ENCODE measurements around the gene AFAP1L1.
"Not testable (repeated sequence)": the region's sequence is repeated elsewhere in the genome, so short reads cannot be mapped to it uniquely, and the experiment has no call there.

AFAP1L1 gene

DNA sequence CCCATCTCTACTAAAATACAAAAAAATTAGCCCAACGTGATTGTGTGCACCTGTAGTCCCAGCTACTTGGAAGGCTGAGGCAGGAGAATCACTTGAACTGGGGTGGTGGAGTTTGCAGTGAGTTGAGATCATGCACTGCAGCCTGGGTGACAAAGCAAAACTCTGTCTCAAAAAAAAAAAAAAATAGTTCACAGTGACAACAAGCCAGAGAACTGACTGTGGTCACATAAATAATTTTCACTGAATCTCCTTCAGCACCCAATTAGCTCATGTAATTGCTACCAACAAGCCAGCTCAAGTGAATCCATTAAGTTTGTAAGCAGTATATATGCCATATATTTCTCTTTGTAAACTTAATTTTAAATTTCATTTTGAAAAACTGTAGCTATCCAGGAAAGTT is 14.5 kb upstream of the AFAP1L1 start:
- DNase-seq: no peak
- in situ Hi-C loops (cut with HindIII; ENCODE audit: low pct_ligation_motif_present, low pct_unique_long_range_greater_than_20kb, low sequenced_read_pairs): loop anchor here (25.0 kb wide), 1 partner anchor 120 kb away; the partner anchor contains the start of gene ABLIM3

DNA sequence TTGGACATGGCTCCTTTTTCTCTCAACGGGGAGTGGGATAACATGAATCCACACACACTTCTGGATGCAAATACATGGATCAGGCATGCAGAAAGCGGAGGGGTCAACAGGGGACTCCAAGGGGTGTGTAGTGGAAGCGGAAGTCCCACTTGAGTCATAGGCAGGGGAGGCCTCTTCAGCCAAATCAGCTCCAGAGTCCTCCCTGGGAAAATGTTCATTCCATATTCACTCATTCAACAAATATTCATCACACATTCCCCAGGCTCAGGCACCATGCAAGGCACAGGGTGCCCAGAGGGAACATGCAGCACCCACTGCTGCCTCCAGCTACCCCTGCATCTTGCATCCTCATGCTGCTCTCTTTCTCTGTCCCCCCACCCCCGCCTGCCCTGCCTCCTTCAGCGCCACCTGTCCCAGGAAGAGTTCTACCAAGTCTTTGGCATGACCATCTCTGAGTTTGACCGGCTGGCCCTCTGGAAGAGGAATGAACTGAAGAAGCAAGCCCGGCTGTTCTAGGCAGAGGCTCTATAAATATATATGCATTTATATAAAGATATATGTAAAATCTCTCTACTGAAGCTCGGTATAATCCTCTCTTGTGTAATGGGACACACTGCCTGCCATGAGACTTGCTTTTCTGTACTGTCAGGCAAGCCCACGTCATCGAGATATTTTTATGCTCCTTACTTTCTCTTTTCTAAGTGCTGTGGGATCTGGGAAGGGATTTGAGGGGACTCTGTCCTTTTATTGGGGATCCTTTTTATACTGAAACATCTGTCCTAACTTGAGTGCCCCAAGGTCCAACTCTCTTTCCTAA is 13.6 kb upstream of the AFAP1L1 start:
- in situ Hi-C loops (cut with HindIII; ENCODE audit: low pct_ligation_motif_present, low pct_unique_long_range_greater_than_20kb, low sequenced_read_pairs): loop anchor here (25.0 kb wide), 1 partner anchor 121 kb away; the partner anchor contains the start of gene ABLIM3
- DNase-seq: peak; percentile 92

DNA sequence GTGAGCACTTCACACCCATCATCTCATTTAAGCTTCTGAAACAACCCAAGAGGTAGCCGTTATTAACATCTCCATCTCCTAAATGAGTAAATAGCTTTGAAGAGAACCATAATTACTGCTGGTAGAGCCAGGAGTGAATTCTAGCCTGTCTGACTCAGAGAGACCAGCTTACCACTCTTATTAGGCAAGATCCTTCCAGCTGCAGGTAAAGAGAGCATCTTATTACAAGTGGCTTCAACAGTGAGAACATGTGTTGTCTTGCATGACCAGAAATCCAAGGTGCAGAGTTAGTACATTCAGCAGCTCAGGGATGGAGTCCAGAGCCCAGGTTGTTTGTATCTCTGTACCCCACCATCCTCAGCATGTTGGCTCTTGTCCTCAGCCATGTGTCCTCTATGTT is 10.9 kb upstream of the AFAP1L1 start:
- in situ Hi-C loops (cut with HindIII; ENCODE audit: low pct_ligation_motif_present, low pct_unique_long_range_greater_than_20kb, low sequenced_read_pairs): loop anchor here (25.0 kb wide), 1 partner anchor 123 kb away; the partner anchor contains the start of gene ABLIM3
- DNase-seq: no peak

DNA sequence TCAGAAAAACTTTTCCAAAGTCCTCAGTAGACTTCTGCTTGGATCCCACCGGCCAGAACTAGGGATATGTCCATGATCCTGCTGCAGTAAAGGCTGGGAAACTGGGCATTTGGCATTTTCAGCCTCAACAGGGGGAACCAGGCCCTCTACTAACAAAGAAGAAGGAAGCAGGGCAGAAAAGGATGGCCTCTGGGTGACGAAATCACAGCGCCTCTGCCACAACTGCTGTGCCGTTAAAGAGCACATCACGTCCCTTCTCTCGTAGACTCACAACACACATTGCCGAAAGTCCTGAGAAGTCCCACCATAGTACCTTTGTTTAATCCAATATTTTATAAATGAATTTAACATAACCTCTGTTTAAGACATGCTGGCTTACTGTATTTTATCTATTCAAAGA is 10.4 kb upstream of the AFAP1L1 start:
- in situ Hi-C loops (cut with HindIII; ENCODE audit: low pct_ligation_motif_present, low pct_unique_long_range_greater_than_20kb, low sequenced_read_pairs): loop anchor here (25.0 kb wide), 1 partner anchor 124 kb away; the partner anchor contains the start of gene ABLIM3

DNA sequence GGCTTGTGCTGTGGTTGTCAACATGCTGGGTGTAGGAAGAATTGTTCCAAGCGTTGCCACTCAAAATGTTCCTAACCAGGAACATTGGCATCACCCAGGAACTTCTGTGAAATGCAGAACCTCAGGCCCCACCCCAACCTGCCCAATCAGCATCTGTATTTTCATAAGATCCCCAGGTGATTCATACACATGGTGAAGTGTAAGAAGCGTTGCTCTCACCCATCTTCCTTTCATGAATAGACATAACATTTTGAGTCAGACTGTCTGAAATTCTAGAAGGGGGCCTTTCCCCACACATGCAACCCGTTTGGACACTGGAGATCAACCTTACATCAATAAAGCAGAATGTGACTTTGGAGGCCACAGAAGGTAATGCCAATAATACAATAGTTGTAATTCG is 9.3 kb upstream of the AFAP1L1 start:
- no peak for DNase-seq

More for the DNA sequence above, 10.4 kb upstream of the AFAP1L1 start:
- DNase-seq: no peak

DNA sequence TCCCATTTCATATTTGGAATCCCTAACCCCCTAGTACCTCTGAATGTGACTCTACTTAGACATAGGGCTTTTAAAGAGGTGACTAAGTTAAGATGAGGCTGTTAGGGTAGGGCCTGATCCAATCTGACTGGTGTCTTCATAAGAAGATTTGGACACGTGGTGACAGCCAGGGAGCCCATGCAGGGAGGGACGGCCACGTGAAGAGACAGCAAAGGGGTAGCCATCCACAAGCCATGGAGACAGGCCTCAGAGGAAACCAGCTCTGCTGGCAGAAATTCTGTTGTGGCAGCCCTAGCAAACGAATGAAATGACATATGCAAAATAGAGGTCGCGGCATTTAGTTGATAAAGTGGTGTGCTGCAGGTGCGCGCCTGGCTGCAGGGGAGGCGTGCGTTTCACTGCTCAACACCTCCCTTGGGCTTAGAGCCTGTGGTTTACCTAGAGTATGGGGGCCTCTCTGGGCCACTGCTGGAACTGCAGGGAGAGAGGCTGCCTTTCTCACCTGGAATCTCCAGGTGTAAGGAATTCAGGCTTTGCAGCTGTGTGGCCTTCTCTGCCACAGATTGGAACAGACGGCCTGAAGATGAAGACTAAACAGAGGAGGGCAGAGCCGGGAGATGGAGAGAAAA is 7.1 kb upstream of the AFAP1L1 start:
- in situ Hi-C loops (cut with HindIII; ENCODE audit: low pct_ligation_motif_present, low pct_unique_long_range_greater_than_20kb, low sequenced_read_pairs): loop anchor here (25.0 kb wide), 1 partner anchor 127 kb away; the partner anchor contains the start of gene ABLIM3
- DNase-seq: peak; percentile 20

More for the DNA sequence above, 9.3 kb upstream of the AFAP1L1 start:
- in situ Hi-C loops (cut with HindIII; ENCODE audit: low pct_ligation_motif_present, low pct_unique_long_range_greater_than_20kb, low sequenced_read_pairs): loop anchor here (25.0 kb wide), 1 partner anchor 125 kb away; the partner anchor contains the start of gene ABLIM3

DNA sequence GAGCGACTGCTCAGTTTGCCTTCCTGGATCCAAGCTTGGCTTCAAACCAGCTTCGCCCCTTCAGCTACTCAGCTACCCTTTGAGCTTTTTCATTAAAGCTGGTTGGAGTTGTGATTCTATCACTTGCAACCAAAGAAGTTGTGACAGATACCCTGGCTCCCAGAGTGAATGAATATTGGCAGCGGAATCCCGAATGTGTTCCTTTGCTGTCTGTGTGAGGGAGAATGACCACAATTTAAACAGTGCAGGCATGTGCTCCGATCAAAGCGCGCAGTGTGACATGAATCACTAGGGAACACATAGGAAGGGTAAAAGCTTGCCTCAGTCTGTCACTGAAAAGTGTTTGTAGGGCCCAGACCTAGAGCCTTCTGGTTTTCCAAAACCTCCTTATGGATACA is 6.6 kb upstream of the AFAP1L1 start:
- in situ Hi-C loops (cut with HindIII; ENCODE audit: low pct_ligation_motif_present, low pct_unique_long_range_greater_than_20kb, low sequenced_read_pairs): loop anchor here (25.0 kb wide), 1 partner anchor 128 kb away; the partner anchor contains the start of gene ABLIM3
- no peak for DNase-seq

DNA sequence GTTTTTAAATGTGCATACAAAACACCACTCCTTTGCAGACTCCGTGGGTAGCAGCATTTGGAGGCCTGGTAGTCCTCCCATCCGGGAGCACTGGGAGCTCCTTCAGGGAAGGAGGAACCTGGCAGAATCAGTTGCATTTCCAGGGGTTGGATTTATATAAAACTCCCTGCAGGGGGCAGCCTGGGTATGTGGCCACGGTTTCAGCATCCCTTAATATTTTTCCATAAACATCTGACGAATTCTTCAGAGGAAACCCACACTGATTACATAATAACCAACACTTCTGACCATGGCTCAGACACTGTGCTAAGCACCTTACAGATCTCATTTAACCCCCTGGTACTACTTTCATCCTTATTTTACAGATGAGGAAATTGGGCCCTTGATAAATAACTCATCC is 6.1 kb upstream of the AFAP1L1 start:
- in situ Hi-C loops (cut with HindIII; ENCODE audit: low pct_ligation_motif_present, low pct_unique_long_range_greater_than_20kb, low sequenced_read_pairs): loop anchor here (25.0 kb wide), 1 partner anchor 128 kb away; the partner anchor contains the start of gene ABLIM3

DNA sequence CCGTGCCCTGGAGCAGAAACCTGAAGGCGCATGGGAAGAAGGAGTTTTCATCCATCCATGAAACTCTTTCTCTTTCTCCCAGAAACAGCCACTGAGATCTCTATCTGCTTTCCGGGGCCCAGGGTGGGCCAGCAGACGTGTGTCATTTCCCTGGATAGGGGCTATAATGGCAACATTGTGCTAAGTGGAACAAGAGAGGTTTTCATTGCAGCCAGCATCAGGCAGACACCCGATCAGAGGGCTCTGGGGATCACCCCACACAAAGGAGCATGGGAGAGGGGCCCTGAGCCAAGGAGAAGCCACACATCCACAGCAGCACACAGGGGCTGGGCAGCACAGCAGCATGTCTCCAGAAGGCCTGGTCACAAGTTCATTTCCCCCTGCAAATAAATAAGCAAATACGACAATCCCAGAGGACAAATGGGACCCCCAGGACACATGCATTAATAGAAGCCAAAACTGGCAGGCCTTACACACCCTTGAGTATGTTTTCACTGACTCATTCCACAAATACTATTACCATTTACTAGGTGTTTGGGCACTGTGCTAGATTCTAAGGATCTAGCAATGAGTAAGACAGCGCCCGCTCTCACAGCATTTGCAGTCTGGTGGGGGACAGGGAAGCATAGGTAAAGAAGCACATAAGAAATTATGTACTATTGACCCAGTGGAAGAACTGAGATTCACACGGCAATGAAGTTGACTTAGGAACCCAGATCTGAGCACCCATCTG is 4.3 kb upstream of the AFAP1L1 start:
- in situ Hi-C loops (cut with HindIII; ENCODE audit: low pct_ligation_motif_present, low pct_unique_long_range_greater_than_20kb, low sequenced_read_pairs): loop anchor here (25.0 kb wide), 1 partner anchor 130 kb away; the partner anchor contains the start of gene ABLIM3
- no peak for DNase-seq

More for the DNA sequence above, 6.1 kb upstream of the AFAP1L1 start:
- peak; percentile 37 for DNase-seq

DNA sequence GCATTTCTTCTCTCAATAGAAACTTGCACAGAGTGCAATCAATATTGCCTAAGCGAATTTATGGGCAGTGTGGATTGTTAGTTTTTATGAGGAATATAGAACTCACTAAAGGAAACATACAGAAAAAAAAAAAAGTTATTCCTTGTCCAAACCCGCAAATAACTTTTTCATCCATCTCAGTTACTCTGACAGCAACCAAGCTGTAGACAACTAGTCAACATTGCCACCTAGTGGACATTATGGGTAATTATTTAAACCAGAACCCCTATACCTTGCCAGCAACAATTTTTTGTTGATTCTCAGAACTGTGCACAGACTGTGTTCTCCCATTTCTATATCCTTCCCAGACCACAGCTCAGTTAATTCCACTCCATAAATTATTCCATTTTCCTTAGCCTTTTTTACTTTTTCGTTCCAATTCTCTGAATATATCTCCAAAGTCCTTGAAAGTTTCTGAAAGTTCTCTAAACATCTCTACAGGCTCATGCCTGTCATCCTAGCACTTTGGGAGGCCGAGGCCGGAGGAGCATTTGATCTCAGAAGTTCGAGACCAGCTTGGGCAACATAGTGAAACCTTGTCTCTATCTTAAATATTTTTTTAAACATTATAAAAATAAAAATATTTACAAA is 2.6 kb upstream of the AFAP1L1 start:
- peak; percentile 68 for DNase-seq
- in situ Hi-C loops (cut with HindIII; ENCODE audit: low pct_ligation_motif_present, low pct_unique_long_range_greater_than_20kb, low sequenced_read_pairs): loop anchor here (25.0 kb wide), 1 partner anchor 132 kb away; the partner anchor contains the start of gene ABLIM3

DNA sequence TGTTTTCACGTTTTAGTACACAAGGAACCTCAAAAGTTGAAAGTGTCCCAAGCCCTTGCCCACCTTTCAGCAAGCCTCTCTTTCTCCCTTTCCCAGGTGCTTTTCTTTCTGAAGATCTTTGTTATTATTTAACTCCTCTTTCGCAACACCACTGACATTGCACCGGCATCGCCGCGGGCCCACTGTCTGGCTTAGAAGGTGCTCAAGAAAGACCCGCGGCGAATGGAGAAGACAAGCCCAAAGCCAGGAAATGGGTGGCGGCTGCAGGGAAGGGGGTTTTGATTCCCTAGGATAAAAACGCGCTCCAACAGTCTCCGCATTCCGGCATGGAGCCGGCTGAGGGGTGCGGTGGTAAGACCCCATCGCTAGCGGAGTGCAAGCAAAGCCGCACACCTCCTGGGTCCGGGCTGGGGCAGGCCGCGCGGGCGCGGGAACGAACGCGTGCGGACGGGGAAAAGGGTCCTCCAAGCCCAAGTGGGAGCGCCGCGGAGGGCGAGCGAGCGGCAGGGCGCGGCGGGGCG is 404 bp upstream of the AFAP1L1 start:
- in situ Hi-C loops (cut with HindIII; ENCODE audit: low pct_ligation_motif_present, low pct_unique_long_range_greater_than_20kb, low sequenced_read_pairs): loop anchor here (25.0 kb wide), 1 partner anchor 134 kb away; the partner anchor contains the start of gene ABLIM3
- peak; percentile 51 for DNase-seq

DNA sequence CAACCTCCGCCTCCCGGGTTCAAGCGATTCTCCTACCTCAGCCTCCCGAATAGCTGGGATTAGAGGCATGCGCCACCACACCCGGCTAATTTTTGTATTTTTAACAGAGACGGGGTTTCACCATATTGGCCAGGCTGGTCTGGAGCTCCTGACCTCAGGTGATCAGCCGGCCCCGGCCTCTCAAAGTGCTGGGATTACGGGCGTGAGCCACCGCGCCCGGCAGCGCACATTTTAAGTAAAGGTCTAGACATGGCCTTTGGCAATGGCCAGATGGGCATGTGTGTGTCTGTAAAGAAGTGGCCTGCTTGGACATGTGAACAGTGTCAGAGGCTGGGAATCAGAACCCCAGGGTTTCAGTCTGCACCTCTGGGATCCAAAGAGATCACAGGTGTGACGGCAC is 1.1 kb downstream of the AFAP1L1 start:
- in situ Hi-C loops (cut with HindIII; ENCODE audit: low pct_ligation_motif_present, low pct_unique_long_range_greater_than_20kb, low sequenced_read_pairs): loop anchor here (25.0 kb wide), 1 partner anchor 135 kb away; the partner anchor contains the start of gene ABLIM3
- not testable (repeated sequence) for DNase-seq

DNA sequence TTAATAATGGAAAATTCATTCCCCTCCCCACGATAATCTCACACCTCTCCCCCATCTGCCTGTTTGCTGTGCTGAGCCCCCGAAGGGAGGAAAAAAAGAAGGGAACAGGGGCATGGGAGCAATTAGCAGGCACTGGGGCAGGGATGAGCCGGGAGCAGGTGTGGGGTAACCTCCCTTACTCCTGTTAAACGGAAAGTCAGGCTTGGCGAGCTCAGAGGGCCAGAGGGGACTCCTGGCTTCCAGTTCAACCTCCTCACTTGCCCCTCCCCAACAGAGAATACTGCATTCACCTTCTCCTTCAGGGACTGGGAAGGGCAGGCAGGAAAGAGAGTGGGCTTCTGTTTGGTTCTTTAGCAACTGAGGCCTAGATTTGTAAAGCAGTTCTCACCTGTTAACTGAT is 1.6 kb downstream of the AFAP1L1 start:
- no peak for DNase-seq
- in situ Hi-C loops (cut with HindIII; ENCODE audit: low pct_ligation_motif_present, low pct_unique_long_range_greater_than_20kb, low sequenced_read_pairs): loop anchor here (25.0 kb wide), 1 partner anchor 136 kb away; the partner anchor contains the start of gene ABLIM3

DNA sequence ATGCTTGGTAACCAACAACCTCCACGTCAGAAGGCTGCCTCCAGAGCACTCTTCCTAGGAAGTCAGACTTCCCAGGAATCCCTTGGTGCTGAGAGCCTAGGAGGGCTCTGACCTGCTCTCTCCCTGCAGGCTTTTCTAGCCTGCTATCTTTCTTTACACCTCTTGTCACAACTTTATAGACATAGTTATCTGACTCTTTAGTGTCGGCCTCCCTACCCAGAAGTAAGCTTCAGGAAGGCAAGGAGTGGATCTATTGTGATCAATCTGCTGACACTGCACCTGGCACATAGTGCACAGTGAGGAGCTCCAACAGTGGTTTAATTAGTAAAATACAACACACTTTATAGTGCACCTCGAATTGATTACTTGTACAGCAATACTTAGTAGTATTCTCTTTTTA is 2.3 kb downstream of the AFAP1L1 start:
- no peak for DNase-seq
- in situ Hi-C loops (cut with HindIII; ENCODE audit: low pct_ligation_motif_present, low pct_unique_long_range_greater_than_20kb, low sequenced_read_pairs): loop anchor here (25.0 kb wide), 1 partner anchor 137 kb away; the partner anchor contains the start of gene ABLIM3

DNA sequence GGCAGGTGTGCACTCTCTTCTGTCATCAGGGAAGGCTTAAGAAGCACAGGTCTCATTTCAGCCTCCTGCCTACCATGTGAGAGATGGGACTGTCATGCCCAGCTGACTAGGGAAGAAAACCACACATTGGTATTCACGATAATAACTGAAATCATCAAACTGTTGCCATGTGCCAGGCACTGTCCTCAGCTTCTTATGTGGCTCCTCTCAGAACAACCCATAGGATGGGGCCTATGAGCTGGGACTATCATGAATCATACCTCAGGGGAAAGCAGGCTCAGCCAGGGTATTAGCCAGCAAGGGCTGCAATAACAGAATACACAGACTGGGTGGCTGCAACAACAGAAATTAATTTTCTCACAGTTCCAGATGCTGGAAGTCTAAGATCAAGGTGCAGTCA is 3.3 kb downstream of the AFAP1L1 start:
- no peak for DNase-seq
- in situ Hi-C loops (cut with HindIII; ENCODE audit: low pct_ligation_motif_present, low pct_unique_long_range_greater_than_20kb, low sequenced_read_pairs): loop anchor here (25.0 kb wide), 1 partner anchor 138 kb away; the partner anchor contains the start of gene ABLIM3

DNA sequence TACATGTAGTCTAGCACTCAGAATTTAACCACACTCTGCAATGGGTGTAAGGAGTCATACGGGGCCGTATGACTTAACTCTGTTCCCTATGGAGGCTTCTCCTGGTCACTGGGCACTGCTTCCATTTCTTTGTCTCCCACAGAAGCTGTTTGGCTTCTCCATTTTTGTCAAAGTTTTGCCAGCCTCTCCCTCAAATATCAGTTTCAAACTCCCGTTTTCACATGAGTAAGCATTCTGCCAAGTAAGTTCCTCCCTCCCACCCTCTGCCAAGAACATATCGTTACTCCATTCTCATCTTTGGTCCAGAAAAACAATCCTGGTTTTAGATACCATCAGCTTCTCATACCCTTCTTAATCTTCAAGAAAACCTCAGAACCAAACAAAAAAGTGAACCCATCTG is 6.1 kb downstream of the AFAP1L1 start:
- in situ Hi-C loops (cut with HindIII; ENCODE audit: low pct_ligation_motif_present, low pct_unique_long_range_greater_than_20kb, low sequenced_read_pairs): no loop called here

DNA sequence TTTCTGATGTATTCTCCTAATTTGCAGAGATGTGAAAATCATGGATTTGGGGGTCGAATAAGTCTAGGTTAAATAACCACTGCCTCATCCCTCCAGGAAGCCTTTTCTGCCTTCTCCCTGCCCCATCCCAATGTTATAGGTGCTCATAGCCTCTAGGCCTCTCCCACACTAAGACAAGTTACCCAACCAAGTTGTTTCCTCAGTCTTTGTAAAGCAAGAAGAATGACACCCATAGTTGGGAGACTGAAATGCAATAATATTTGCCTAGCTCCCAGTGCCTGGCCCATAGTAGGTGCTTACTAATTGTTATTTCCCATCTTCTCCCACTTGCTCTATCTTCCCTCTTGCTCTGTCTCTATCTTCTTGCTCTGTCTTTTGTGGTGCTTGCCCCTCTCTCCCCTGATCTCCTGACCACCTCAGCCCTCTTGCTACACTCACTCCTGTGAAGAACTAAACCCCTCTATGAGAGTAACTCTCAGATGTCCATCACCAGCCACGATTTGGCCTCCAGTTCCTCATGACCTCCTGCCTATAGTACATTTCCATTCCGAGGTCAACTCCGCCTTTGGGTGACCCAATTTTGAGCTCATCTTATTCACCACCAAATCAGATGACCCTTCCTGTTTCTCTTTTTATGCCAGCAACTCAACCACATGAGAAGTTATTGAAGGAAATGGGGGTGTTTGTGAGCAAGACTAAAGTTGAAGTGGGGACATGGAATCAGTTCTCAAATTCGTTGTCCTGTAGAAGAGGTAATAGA is 7.0 kb downstream of the AFAP1L1 start:
- in situ Hi-C loops (cut with HindIII; ENCODE audit: low pct_ligation_motif_present, low pct_unique_long_range_greater_than_20kb, low sequenced_read_pairs): no loop called here
- DNase-seq: no peak

More for the DNA sequence above, 6.1 kb downstream of the AFAP1L1 start:
- DNase-seq: no peak
